Measurements from ENCODE around the gene SLAIN1. TPM values are rescaled to one million over a fixed set of nuclear protein-coding genes. Genes with fewer than 3 reads are reported as not detected.

Gene SLAIN1
- total RNA-seq, 1 donor from 2014 or later, result 5.1 TPM

DNA sequence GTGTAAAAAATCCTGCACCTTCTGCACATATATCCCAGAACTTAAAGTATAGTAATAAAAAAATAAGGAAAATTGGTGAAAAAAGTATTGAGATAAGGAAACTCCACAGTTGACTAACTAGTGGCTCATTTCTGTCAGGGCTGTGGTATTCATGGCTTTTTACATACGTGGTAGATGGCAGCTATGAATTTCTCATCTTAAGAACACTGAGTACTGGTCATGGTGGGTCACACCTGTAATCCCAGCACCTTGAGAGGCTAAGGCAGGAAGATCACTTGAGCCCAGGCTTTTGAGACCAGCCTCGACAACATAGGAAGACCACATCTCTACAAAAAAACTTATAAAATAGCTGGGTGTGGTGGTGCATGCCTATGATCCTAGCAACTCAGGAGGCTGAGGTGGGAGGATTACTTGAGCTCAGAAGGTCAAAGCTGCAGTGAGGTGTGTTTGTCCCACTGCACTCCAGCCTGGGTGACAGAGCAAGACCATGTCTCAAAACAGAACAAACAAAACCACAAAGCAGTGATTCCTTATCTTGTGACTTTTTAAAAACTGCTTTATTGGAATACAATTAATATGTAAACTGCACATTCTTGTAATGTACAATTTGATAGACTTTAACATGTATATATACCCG, 16.8 kb downstream of the SLAIN1 start:
- no peak for DNase-seq (ENCODE audit: low read depth in 2 of 2)

DNA sequence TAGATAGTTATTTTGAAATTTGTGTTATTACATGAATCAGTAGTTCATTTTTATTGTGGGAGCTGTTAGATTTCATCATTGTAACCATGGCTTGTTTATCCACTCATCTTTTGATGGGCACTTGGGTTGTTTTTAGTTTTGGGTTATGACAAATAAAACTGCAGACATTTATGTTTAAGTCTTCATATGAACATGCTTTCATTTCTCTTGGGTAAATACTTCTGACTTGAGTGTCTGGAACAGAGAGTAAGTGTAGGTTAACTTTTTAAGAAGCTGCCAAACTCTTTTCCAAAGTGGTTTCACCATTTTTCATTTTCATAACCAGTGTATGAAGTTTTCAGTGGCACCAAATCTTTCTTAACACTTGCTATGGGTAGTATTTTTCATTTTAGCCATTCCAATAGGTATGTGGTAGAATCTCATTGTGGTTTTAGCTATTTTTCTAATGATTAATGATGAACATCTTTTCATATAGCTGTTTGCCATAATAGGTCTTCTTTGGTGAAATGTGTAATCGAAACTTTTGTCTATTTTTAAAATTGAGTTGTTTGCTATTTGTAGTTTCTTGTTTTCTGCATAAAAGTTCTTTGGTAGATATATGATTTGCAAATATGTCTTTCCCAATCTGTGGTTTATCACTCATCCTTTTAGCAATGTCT, 17.9 kb downstream of the SLAIN1 start:
- DNase-seq (ENCODE audit: low read depth in 2 of 2), result no peak

GRCh38 chr13:77716692-77717091, 19.2 kb downstream of the SLAIN1 start:
- DNase-seq (ENCODE audit: low read depth in 2 of 2), result no peak

DNA sequence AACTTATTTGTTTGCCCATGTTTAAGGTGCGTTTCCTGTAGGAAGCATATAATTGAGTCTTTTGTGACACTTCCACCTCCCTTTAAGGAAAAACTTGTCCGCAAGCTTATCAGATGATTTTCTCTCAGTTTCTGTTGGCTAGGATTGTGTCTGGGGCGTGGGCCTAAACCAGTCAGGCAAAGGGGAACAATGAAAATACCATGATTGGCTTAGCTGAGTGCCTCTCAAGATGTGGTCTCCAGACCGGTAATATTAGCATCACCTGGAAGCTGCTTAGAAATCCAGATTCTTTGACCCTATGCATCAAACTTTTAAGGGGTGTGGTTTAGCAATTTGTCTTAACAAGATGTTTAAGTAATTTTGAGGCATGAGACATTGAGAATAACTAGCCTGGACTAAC, 20.0 kb downstream of the SLAIN1 start:
- DNase-seq (ENCODE audit: low read depth in 2 of 2), result no peak

DNA sequence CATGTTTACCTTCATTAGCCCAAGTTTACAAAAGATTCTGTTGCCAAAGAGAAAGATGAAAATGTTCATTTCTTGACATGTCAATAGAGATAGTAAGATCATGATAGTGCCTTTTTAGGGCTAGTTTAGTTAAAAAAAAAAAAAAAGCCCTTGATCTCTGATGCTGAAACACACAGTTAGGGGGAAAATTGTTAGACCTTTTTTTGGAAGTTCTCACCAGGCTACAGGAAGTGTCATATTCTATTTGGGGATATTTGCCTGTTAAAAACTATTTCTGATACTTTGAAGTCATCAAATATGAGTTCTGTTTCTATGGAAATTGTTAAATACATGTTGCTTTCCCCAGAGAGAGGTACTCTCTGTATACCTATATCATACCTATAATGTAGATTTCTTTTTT, 21.6 kb downstream of the SLAIN1 start:
- no peak for DNase-seq (ENCODE audit: low read depth in 2 of 2)

GRCh38 chr13:77720988-77721387, 23.5 kb downstream of the SLAIN1 start:
- DNase-seq (ENCODE audit: low read depth in 2 of 2), result no peak

GRCh38 chr13:77724092-77724491, 26.6 kb downstream of the SLAIN1 start:
- DNase-seq (ENCODE audit: low read depth in 2 of 2), result no peak

GRCh38 chr13:77725071-77725470, 27.6 kb downstream of the SLAIN1 start:
- no peak for DNase-seq (ENCODE audit: low read depth in 2 of 2)

DNA sequence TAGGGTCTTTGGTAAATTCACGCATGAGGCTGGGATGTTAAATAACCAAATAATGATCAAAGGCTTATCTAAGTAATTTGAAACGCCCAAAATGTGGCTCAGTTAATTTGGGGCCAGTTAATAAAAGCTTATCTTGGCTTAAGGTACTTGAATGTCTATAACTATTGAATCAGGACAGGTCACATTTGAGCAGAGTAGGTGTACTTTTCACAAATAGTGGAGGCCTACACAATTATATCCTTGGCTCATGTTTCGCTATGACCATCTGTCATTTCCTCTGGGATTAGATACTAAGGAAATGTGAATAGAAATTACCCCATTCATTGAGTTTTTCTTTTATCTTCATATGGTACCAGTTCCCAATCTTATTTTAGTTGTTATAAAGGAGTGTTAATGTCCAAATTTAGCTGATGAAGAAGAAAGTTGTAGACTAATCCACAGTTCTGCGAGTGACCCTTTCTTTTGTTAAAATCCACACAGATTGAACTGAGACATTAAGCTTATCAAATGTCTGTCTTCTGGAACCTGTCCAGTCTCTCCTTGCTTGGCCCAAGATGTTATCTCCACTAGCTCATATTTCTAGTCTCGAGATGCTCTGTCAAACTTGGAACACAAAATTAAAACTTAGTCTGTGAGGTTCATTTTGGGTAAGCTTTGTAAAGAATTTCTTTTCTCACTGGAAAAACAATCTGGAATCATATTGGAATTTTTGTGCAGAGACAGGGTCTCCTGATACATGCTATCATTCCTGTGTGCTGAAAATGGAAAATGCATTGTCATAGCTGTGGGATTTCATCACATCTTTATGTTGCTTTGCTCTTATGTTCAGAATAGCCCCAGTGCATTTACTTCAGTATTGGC, 31.0 kb downstream of the SLAIN1 start:
- no peak for DNase-seq (ENCODE audit: low read depth in 2 of 2)

GRCh38 chr13:77729502-77730221, 32.2 kb downstream of the SLAIN1 start:
- no peak for DNase-seq (ENCODE audit: low read depth in 2 of 2)

GRCh38 chr13:77730572-77730971, 33.1 kb downstream of the SLAIN1 start:
- DNase-seq (ENCODE audit: low read depth in 2 of 2), result no peak

DNA sequence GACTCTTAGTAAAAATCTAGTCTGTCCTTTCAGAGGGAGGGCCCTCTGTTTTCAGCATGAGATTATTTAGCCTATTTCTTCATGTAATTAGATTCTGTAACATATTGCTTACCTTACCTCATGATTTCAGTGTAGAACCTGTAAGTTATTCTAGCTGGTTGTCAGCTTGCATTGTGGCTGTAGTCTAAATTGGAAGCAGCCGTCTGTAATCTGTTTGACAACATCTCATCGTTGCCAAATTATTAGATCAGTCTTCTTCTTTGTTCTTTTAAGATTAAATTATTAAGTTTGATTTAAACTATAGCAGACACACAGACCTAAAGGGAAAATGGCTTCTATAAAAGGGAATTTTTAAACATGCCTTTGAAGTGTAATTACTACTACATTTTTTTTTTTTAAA, 34.8 kb downstream of the SLAIN1 start:
- DNase-seq (ENCODE audit: low read depth in 2 of 2), result no peak

- DNase-seq (ENCODE audit: low read depth in 2 of 2), result no peak
Measured at GRCh38 chr13:77733674-77734073, 36.2 kb downstream of the SLAIN1 start.

GRCh38 chr13:77737583-77738200, 40.2 kb downstream of the SLAIN1 start:
- DNase-seq (ENCODE audit: low read depth in 2 of 2), result no peak

DNA sequence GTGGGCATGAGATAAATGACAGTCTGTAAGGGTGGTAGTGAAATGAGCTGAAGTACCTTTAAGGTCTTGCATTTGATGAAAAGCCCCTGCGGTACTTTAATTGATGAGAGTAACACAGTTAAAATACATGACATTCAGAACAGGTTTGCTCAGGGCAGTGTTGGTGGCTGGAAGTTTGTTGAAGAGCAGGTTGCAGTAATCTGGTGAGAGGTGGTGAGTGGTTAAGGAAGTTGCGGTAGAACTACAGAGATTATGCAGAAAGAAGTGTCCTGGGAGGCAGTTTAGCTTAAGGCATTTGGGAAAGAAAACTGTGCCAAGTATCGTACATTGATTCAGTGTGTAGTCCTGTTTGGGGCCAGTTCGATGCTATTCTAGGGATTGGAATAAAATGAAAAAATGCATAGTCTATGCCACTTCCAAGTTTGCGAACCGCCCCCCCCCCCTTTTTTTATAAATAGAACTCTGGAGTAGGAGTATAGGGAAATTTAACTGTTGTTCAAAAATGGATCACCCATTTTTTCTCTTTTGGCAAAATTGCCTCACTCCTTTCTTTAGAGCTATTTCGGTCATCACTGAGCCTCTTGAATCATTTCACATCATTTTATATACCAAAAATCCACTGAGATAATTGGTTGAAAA, 42.7 kb downstream of the SLAIN1 start:
- DNase-seq (ENCODE audit: low read depth in 2 of 2), result no peak

- no peak for DNase-seq (ENCODE audit: low read depth in 2 of 2)
Measured at GRCh38 chr13:77740931-77741596, 43.6 kb downstream of the SLAIN1 start.

- no peak for DNase-seq (ENCODE audit: low read depth in 2 of 2)
Measured at GRCh38 chr13:77741597-77741972, 44.1 kb downstream of the SLAIN1 start.

- no peak for DNase-seq (ENCODE audit: low read depth in 2 of 2)
Measured at GRCh38 chr13:77742801-77743200, 45.3 kb downstream of the SLAIN1 start.

DNA sequence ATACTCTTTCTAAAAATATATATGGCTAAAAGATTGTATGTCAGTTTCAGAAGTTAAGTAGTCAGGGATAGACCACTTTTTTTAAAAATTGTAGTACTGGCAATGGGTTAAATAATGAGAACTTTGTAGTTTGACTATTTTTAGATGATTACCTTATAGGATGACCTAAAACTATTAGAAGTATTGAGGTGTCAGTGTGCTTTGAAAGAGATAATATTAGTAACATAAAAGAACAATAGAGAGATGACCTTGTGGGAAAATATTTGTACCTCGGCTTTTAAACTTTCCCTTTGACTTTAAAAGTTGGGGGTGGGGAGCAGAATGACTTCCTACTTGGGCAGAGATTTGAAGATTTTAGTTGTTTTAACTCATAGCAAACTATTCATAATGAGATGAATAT, 48.3 kb downstream of the SLAIN1 start:
- no peak for DNase-seq (ENCODE audit: low read depth in 2 of 2)

- no peak for DNase-seq (ENCODE audit: low read depth in 2 of 2)
Measured at GRCh38 chr13:77749344-77749880, 51.9 kb downstream of the SLAIN1 start.

Measured in dermis microvascular lymphatic vessel endothelial cell (primary cell).